ENCODE data around the gene CENPB.

The CENPB gene

GRCh38 chr20:3766422-3767109 lies 20.0 kb downstream of the CENPB start:
- no peak for DNase-seq (ENCODE audit: low spot score)

- no peak for DNase-seq (ENCODE audit: low spot score)
These were observed 21.2 kb downstream of the CENPB start for GRCh38 chr20:3765171-3765882.

GRCh38 chr20:3764659-3765058 lies 21.9 kb downstream of the CENPB start:
- DNase-seq (ENCODE audit: low spot score), result no peak

GRCh38 chr20:3763671-3764601 lies 22.6 kb downstream of the CENPB start:
- no peak for DNase-seq (ENCODE audit: low spot score)

- no peak for DNase-seq (ENCODE audit: low spot score)
These were observed 25.7 kb downstream of the CENPB start for GRCh38 chr20:3760655-3761348.

GRCh38 chr20:3759884-3760283 lies 26.7 kb downstream of the CENPB start:
- no peak for DNase-seq (ENCODE audit: low spot score)

- DNase-seq (ENCODE audit: low spot score), result no peak
These were observed 27.2 kb downstream of the CENPB start for GRCh38 chr20:3759316-3759823.

- no peak for DNase-seq (ENCODE audit: low spot score)
These were observed 28.0 kb downstream of the CENPB start for GRCh38 chr20:3758566-3758965.

- DNase-seq (ENCODE audit: low spot score), result no peak
These were observed 29.3 kb downstream of the CENPB start for GRCh38 chr20:3757268-3757667.

GRCh38 chr20:3755814-3756480 lies 30.6 kb downstream of the CENPB start:
- no peak for DNase-seq (ENCODE audit: low spot score)

GRCh38 chr20:3755269-3755668 lies 31.3 kb downstream of the CENPB start:
- DNase-seq (ENCODE audit: low spot score), result no peak

- no peak for DNase-seq (ENCODE audit: low spot score)
These were observed 32.3 kb downstream of the CENPB start for GRCh38 chr20:3754276-3754630.

GRCh38 chr20:3753501-3754275 lies 32.9 kb downstream of the CENPB start:
- no peak for DNase-seq (ENCODE audit: low spot score)

- peak; percentile 97 for DNase-seq (ENCODE audit: low spot score)
These were observed 33.4 kb downstream of the CENPB start for GRCh38 chr20:3753098-3753497.

GRCh38 chr20:3752386-3752759 lies 34.2 kb downstream of the CENPB start:
- no peak for DNase-seq (ENCODE audit: low spot score)

GRCh38 chr20:3751675-3752385 lies 34.7 kb downstream of the CENPB start:
- no peak for DNase-seq (ENCODE audit: low spot score)

GRCh38 chr20:3751305-3751674 lies 35.2 kb downstream of the CENPB start:
- DNase-seq (ENCODE audit: low spot score), result no peak

- DNase-seq (ENCODE audit: low spot score), result peak; percentile 96
These were observed 36.6 kb downstream of the CENPB start for GRCh38 chr20:3749689-3750531.

- no peak for DNase-seq (ENCODE audit: low spot score)
These were observed 37.4 kb downstream of the CENPB start for GRCh38 chr20:3749087-3749688.

Data from HuH-7.5 (cell line).